ENCODE results near the gene SLC7A6OS. TPM values are rescaled to one million over a fixed set of nuclear protein-coding genes. Genes with fewer than 3 reads are reported as not detected.

The SLC7A6OS gene
- total and polyA plus RNA-seq, 2 experiments from 2014 or later: 16.4 to 17.9 TPM

- H4K20me1 ChIP-seq (replicated peaks; ENCODE audit: insufficient read depth): no peaks in the 10 kb centered on the region; the same call in 1 of the 2 replicates
- TF ChIP-seq EZH2phosphoT487 (IDR thresholded peaks at IDR 0.05; ENCODE audit: unreplicated experiment) (no peak), STAT1 (IDR thresholded peaks at IDR 0.05; ENCODE audit: unreplicated experiment) (no peak), POLR2AphosphoS5 (IDR thresholded peaks at IDR 0.05; ENCODE audit: low read depth) (no peak), NANOG (IDR thresholded peaks at IDR 0.05; ENCODE audit: borderline replicate concordance) (no peak), ETS1 (IDR thresholded peaks at IDR 0.05) (no peak)
- TF ChIP-seq, protein P1, sequence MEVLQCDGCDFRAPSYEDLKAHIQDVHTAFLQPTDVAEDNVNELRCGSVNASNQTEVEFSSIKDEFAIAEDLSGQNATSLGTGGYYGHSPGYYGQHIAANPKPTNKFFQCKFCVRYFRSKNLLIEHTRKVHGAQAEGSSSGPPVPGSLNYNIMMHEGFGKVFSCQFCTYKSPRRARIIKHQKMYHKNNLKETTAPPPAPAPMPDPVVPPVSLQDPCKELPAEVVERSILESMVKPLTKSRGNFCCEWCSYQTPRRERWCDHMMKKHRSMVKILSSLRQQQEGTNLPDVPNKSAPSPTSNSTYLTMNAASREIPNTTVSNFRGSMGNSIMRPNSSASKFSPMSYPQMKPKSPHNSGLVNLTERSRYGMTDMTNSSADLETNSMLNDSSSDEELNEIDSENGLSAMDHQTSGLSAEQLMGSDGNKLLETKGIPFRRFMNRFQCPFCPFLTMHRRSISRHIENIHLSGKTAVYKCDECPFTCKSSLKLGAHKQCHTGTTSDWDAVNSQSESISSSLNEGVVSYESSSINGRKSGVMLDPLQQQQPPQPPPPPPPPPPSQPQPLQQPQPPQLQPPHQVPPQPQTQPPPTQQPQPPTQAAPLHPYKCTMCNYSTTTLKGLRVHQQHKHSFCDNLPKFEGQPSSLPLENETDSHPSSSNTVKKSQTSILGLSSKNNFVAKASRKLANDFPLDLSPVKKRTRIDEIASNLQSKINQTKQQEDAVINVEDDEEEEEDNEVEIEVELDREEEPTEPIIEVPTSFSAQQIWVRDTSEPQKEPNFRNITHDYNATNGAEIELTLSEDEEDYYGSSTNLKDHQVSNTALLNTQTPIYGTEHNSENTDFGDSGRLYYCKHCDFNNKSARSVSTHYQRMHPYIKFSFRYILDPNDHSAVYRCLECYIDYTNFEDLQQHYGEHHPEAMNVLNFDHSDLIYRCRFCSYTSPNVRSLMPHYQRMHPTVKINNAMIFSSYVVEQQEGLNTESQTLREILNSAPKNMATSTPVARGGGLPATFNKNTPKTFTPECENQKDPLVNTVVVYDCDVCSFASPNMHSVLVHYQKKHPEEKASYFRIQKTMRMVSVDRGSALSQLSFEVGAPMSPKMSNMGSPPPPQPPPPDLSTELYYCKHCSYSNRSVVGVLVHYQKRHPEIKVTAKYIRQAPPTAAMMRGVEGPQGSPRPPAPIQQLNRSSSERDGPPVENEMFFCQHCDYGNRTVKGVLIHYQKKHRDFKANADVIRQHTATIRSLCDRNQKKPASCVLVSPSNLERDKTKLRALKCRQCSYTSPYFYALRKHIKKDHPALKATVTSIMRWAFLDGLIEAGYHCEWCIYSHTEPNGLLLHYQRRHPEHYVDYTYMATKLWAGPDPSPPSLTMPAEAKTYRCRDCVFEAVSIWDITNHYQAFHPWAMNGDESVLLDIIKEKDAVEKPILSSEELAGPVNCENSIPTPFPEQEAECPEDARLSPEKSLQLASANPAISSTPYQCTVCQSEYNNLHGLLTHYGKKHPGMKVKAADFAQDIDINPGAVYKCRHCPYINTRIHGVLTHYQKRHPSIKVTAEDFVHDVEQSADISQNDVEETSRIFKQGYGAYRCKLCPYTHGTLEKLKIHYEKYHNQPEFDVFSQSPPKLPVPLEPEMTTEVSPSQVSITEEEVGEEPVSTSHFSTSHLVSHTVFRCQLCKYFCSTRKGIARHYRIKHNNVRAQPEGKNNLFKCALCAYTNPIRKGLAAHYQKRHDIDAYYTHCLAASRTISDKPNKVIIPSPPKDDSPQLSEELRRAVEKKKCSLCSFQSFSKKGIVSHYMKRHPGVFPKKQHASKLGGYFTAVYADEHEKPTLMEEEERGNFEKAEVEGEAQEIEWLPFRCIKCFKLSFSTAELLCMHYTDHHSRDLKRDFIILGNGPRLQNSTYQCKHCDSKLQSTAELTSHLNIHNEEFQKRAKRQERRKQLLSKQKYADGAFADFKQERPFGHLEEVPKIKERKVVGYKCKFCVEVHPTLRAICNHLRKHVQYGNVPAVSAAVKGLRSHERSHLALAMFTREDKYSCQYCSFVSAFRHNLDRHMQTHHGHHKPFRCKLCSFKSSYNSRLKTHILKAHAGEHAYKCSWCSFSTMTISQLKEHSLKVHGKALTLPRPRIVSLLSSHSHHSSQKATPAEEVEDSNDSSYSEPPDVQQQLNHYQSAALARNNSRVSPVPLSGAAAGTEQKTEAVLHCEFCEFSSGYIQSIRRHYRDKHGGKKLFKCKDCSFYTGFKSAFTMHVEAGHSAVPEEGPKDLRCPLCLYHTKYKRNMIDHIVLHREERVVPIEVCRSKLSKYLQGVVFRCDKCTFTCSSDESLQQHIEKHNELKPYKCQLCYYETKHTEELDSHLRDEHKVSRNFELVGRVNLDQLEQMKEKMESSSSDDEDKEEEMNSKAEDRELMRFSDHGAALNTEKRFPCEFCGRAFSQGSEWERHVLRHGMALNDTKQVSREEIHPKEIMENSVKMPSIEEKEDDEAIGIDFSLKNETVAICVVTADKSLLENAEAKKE (CRISPR knock-in tag; IDR thresholded peaks at IDR 0.05): no peak
- H3K4me3 ChIP-seq: no peak overlapping the region
- no peak overlapping the region for H3K4me2 ChIP-seq
- no peaks in the 10 kb centered on the region for H3K9me3 Mint-ChIP-seq
- H3K4me3 Mint-ChIP-seq: no peak overlapping the region
- no peak overlapping the region for H3K27ac ChIP-seq (ENCODE audit: low read depth)
- H3F3A ChIP-seq (replicated peaks; ENCODE audit: low read depth): peaks cover 6% of the 10 kb centered on the region; the same call in 1 of the 2 replicates
- no peaks in the 10 kb centered on the region for H3K27me3 Mint-ChIP-seq (ENCODE audit: insufficient read depth, low read depth, poor library complexity)
- H2AFZ ChIP-seq: no peak overlapping the region
- H3K79me2 ChIP-seq (replicated peaks; ENCODE audit: insufficient read depth): no peaks in the 10 kb centered on the region
- H3K27me3 ChIP-seq (ENCODE audit: insufficient read depth): no peaks in the 10 kb centered on the region
- no peaks in the 10 kb centered on the region; the same call in 1 of the 2 replicates for H3K4me1 ChIP-seq (ENCODE audit: insufficient read depth)
- DNase-seq (ENCODE audit: low spot score) (no peak), ATAC-seq (no peak)
- H3K9me2 ChIP-seq (ENCODE audit: insufficient read depth): no peaks in the 10 kb centered on the region
- H3K36me3 Mint-ChIP-seq (ENCODE audit: low read depth): peaks cover 59% of the 10 kb centered on the region
- no peak overlapping the region for H3K27ac Mint-ChIP-seq
- no peaks in the 10 kb centered on the region for H3K4me1 Mint-ChIP-seq
- peaks cover 18% of the 10 kb centered on the region for H3K36me3 ChIP-seq (ENCODE audit: insufficient read depth)
Observed at GRCh38 chr16:68339214-68339613, 28.5 kb upstream of the SLC7A6OS start.
